ENCODE results near the gene HOXD9. TPM values are rescaled to one million over a fixed set of nuclear protein-coding genes. Genes with fewer than 3 reads are reported as not detected.

HOXD9 gene
- polyA plus RNA-seq, 1 donor (not counting 4 experiments of a cell fraction or from before 2014, with no cell fraction given): not detected

GRCh38 chr2:176148751-176149421 lies 26.4 kb downstream of the HOXD9 start:
- dilution Hi-C loops (cut with MboI; ENCODE audit: extremely low pct_ligation_motif_present, low sequenced_read_pairs): no loop called here

GRCh38 chr2:176149481-176149938 lies 27.0 kb downstream of the HOXD9 start:
- H3K4me1 ChIP-seq (ENCODE audit: control insufficient read depth, extremely low read depth, insufficient read depth, low read length): no peaks in the 10 kb centered on the region
- peaks cover 93% of the 10 kb centered on the region for H3K27me3 ChIP-seq (ENCODE audit: control insufficient read depth, extremely low read depth, insufficient read depth, low read length)
- no peak for TF ChIP-seq CTCF (optimal IDR thresholded peaks at IDR 0.05 in 1 of 3, IDR thresholded peaks at IDR 0.05 in 1 of 3, conservative IDR thresholded peaks at IDR 0.05 in 1 of 3; ENCODE audit: extremely low read depth in 1 of 3, insufficient read depth in 2 of 3, low read length in 3 of 3)
- no peak for TF ChIP-seq EZH2 (IDR thresholded peaks at IDR 0.05; ENCODE audit: low read length)
- H3K9me1 ChIP-seq (ENCODE audit: control insufficient read depth, extremely low read depth, insufficient read depth, low read length): no peaks in the 10 kb centered on the region
- H2AFZ ChIP-seq (ENCODE audit: control insufficient read depth, low read length): no peak overlapping the region
- no peak overlapping the region for H3K4me2 ChIP-seq (ENCODE audit: control insufficient read depth, extremely low read depth, insufficient read depth, low read depth, low read length)
- no peaks in the 10 kb centered on the region for H3K36me3 ChIP-seq (ENCODE audit: control insufficient read depth in 2 of 2, extremely low read depth in 1 of 2, insufficient read depth in 2 of 2, low read length in 2 of 2)
- no peaks in the 10 kb centered on the region for H4K20me1 ChIP-seq (ENCODE audit: control insufficient read depth, extremely low read depth, insufficient read depth, low read length)
- H3K9me3 ChIP-seq (ENCODE audit: control insufficient read depth, low read depth, low read length): no peaks in the 10 kb centered on the region
- no peak overlapping the region for H3K9ac ChIP-seq (ENCODE audit: control insufficient read depth, extremely low read depth, insufficient read depth, low read length)
- no peaks in the 10 kb centered on the region for H3K79me2 ChIP-seq (ENCODE audit: control insufficient read depth, insufficient read depth, low read length)
- no peak overlapping the region for H3K4me3 ChIP-seq (ENCODE audit: control insufficient read depth in 2 of 3, extremely low read depth in 1 of 3, insufficient read depth in 2 of 3, low read depth in 1 of 3, low read length in 3 of 3)
- no peak overlapping the region for H3K27ac ChIP-seq (ENCODE audit: control insufficient read depth, insufficient read depth, low read length)
- dilution Hi-C loops (cut with MboI; ENCODE audit: extremely low pct_ligation_motif_present, low sequenced_read_pairs): no loop called here
- DNase-seq (ENCODE audit: low read depth, low spot score) (no peak), FAIRE-seq (no peak)

More at GRCh38 chr2:176148751-176149421, 26.4 kb downstream of the HOXD9 start:
- Histone ChIP-seq H3K4me3 (ENCODE audit: control insufficient read depth in 2 of 3, extremely low read depth in 1 of 3, insufficient read depth in 2 of 3, low read depth in 1 of 3, low read length in 3 of 3) (no peak overlapping the region), H3K4me1 (ENCODE audit: control insufficient read depth, extremely low read depth, insufficient read depth, low read length) (no peaks in the 10 kb centered on the region), H2AFZ (ENCODE audit: control insufficient read depth, low read length) (no peak overlapping the region), H3K9ac (ENCODE audit: control insufficient read depth, extremely low read depth, insufficient read depth, low read length) (no peak overlapping the region), H3K36me3 (ENCODE audit: control insufficient read depth in 2 of 2, extremely low read depth in 1 of 2, insufficient read depth in 2 of 2, low read length in 2 of 2) (no peaks in the 10 kb centered on the region), H3K27ac (ENCODE audit: control insufficient read depth, insufficient read depth, low read length) (no peak overlapping the region), H3K79me2 (ENCODE audit: control insufficient read depth, insufficient read depth, low read length) (no peaks in the 10 kb centered on the region), H3K9me3 (ENCODE audit: control insufficient read depth, low read depth, low read length) (no peaks in the 10 kb centered on the region), H3K4me2 (ENCODE audit: control insufficient read depth, extremely low read depth, insufficient read depth, low read depth, low read length) (no peak overlapping the region), H3K9me1 (ENCODE audit: control insufficient read depth, extremely low read depth, insufficient read depth, low read length) (no peaks in the 10 kb centered on the region), H3K27me3 (ENCODE audit: control insufficient read depth, extremely low read depth, insufficient read depth, low read length) (peaks cover 94% of the 10 kb centered on the region), H4K20me1 (ENCODE audit: control insufficient read depth, extremely low read depth, insufficient read depth, low read length) (no peaks in the 10 kb centered on the region)
- no peak for TF ChIP-seq EZH2 (IDR thresholded peaks at IDR 0.05; ENCODE audit: low read length)
- no peak for TF ChIP-seq CTCF (optimal IDR thresholded peaks at IDR 0.05 in 1 of 3, IDR thresholded peaks at IDR 0.05 in 1 of 3, conservative IDR thresholded peaks at IDR 0.05 in 1 of 3; ENCODE audit: extremely low read depth in 1 of 3, insufficient read depth in 2 of 3, low read length in 3 of 3)
- DNase-seq (ENCODE audit: low read depth, low spot score): no peak
- FAIRE-seq: no peak
